Thyroid gland (tissue), 4 donors: ENCODE measurements around the gene RASSF6. TPM values are rescaled to one million over a fixed set of nuclear protein-coding genes. Genes with fewer than 3 reads are reported as not detected.
A peak's percentile ranks its signal among the peaks of the same experiment; 100 is the strongest.

ENCODE experiments used
- DNase-seq, 2 donors: peaks; one replicate each; pipeline ENCODE4 v3.0.0-alpha.2; 2019
- H3K27ac ChIP-seq, 3 donors: fragments of 200-600 bp; sonication (generic); 1 replicate in 2 of 3; 2 replicates in 1 of 3; pipeline ENCODE4 v1.5.1; 2016 to 2019; ENCODE audit warnings: mild to moderate bottlenecking in 1 of 3, moderate library complexity in 1 of 3
- H3K27me3 ChIP-seq: fragments of 200-600 bp; sonication (generic); one replicate; pipeline ENCODE4 v1.5.1; 2019
- H3K36me3 ChIP-seq, 2 donors: fragments of 200-600 bp; sonication (generic); one replicate each; pipeline ENCODE4 v1.5.1; 2016 to 2019
- H3K4me1 ChIP-seq, 2 donors: fragments of 200-600 bp; sonication (generic); one replicate each; pipeline ENCODE4 v1.5.1; 2017 to 2019
- H3K4me3 ChIP-seq, 3 donors: fragments of 200-600 bp; sonication (generic); replicated peaks in 1 of 3; 1 replicate in 2 of 3; 2 replicates in 1 of 3; pipeline ENCODE4 v1.5.1; 2016; ENCODE audit warnings: mild to moderate bottlenecking in 1 of 3
- H3K9me3 ChIP-seq: fragments of 200-600 bp; sonication (generic); one replicate; pipeline ENCODE4 v1.5.1; 2017
- CTCF ChIP-seq, 6 experiments: fragments of 200-600 bp in 3 of 6; fragments of 450-650 bp in 3 of 6; sonication (generic) in 3 of 6; IDR thresholded peaks; one replicate each; pipeline ENCODE4 v1.5.1; 2016 to 2019; ENCODE audit warnings: antibody characterized with exemption in 6 of 6, mild to moderate bottlenecking in 2 of 6, inconsistent platforms in 1 of 6, moderate library complexity in 1 of 6
- POLR2A ChIP-seq, 2 donors: fragments of 450-650 bp; IDR thresholded peaks; one replicate each; pipeline ENCODE4 v1.6.1; 2017; ENCODE audit warnings: antibody characterized with exemption in 2 of 2, mild to moderate bottlenecking in 2 of 2, moderate library complexity in 1 of 2
- WGBS, 2 donors: methylation state at CpG; one replicate each; pipeline ENCODE4 v1.1.5; 2017; 5-methylcytosine and 5-hydroxymethylcytosine counted together
- intact Hi-C: fragments of 100-400 bp; cut with DNase I; formaldehyde crosslinking; loops from one replicate; pipeline ENCODE4 v1.15.1; 2023
- total RNA-seq, 4 donors: library from RNA; depleted of rRNA; stranded (reverse); fragments of >200 nt; gene quantifications; one replicate each; pipeline ENCODE4 v1.2.3, GENCODE V29; 2016

RASSF6 gene
- total RNA-seq, 4 donors from 2014 or later = 2.5 to 13.1 (median 4.2) TPM

- no peak for DNase-seq
- WGBS, 2 donors = 89 to 93% methylated on average over 4 of the region's 4 CpGs
- Histone ChIP-seq H3K4me3 (no peak overlapping the region), H3K27me3 (no peaks in the 10 kb centered on the region), H3K9me3 (no peaks in the 10 kb centered on the region), H3K27ac (peak overlapping the region in 2 of 3 donors; percentile 11 to 66), H3K4me1 (peaks cover 13 to 27% of the 10 kb centered on the region in 2 donors), H3K36me3 (no peaks in the 10 kb centered on the region)
- TF ChIP-seq CTCF (IDR thresholded peaks at IDR 0.05) (no peak), POLR2A (IDR thresholded peaks at IDR 0.05) (no peak)
- intact Hi-C loops = no loop called here
Measured at GRCh38 chr4:73606465-73606974, 13.7 kb downstream of the RASSF6 start.

- intact Hi-C loops = no loop called here
- no peak overlapping the region for H3K4me3 ChIP-seq
- peaks cover 6 to 13% of the 10 kb centered on the region in 2 donors for H3K4me1 ChIP-seq
- no peaks in the 10 kb centered on the region for H3K27me3 ChIP-seq
- H3K9me3 ChIP-seq = no peaks in the 10 kb centered on the region
- H3K27ac ChIP-seq = peak overlapping the region in 2 of 3 donors; percentile 24 to 31
- TF ChIP-seq CTCF (IDR thresholded peaks at IDR 0.05) (no peak), POLR2A (IDR thresholded peaks at IDR 0.05) (no peak)
- 63 to 72% methylated on average over 12 of the region's 12 CpGs for WGBS, 2 donors
- no peaks in the 10 kb centered on the region for H3K36me3 ChIP-seq
- DNase-seq = peak in 1 of 2 donors; percentile 18
Measured at GRCh38 chr4:73603854-73604584, 16.2 kb downstream of the RASSF6 start.

- Histone ChIP-seq H3K27me3 (no peaks in the 10 kb centered on the region), H3K27ac (peak overlapping the region in 2 of 3 donors; percentile 24 to 31), H3K4me1 (peaks cover 3 to 8% of the 10 kb centered on the region in 2 donors), H3K9me3 (no peaks in the 10 kb centered on the region), H3K4me3 (no peak overlapping the region), H3K36me3 (no peaks in the 10 kb centered on the region)
- intact Hi-C loops = no loop called here
- no peak for DNase-seq
- WGBS, 2 donors = 73 to 84% methylated on average over 3 of the region's 3 CpGs
- TF ChIP-seq POLR2A (IDR thresholded peaks at IDR 0.05) (no peak), CTCF (IDR thresholded peaks at IDR 0.05) (no peak)
Measured at GRCh38 chr4:73603271-73603710, 16.9 kb downstream of the RASSF6 start.

GRCh38 chr4:73600954-73601353, 19.3 kb downstream of the RASSF6 start:
- intact Hi-C loops = no loop called here
- H3K27me3 ChIP-seq = no peaks in the 10 kb centered on the region
- DNase-seq = no peak

More at GRCh38 chr4:73600954-73601353, 19.3 kb downstream of the RASSF6 start:
- no peak overlapping the region for H3K4me3 ChIP-seq
- no peak overlapping the region for H3K27ac ChIP-seq
- H3K9me3 ChIP-seq = no peaks in the 10 kb centered on the region
- no peaks in the 10 kb centered on the region for H3K36me3 ChIP-seq
- peaks cover 0 to 7% of the 10 kb centered on the region in 2 donors for H3K4me1 ChIP-seq
- no peak for TF ChIP-seq CTCF (IDR thresholded peaks at IDR 0.05)
- no peak for TF ChIP-seq POLR2A (IDR thresholded peaks at IDR 0.05)
